Glomerular visceral epithelial cell (primary cell): ENCODE results near the gene JDP2.
"Not testable (repeated sequence)": the region's sequence is repeated elsewhere in the genome, so short reads cannot be mapped to it uniquely, and the experiment has no call there.

ENCODE experiments used
- DNase-seq: peaks from one replicate; pipeline ENCODE4 v3.0.0-alpha.2; 2016; ENCODE audit errors: extremely low spot score

JDP2 gene

GRCh38 chr14:75456069-75456996 is 28.5 kb downstream of the JDP2 start:
- no peak for DNase-seq

- no peak for DNase-seq
Measured at GRCh38 chr14:75456997-75457335, 29.1 kb downstream of the JDP2 start.

GRCh38 chr14:75457648-75458165 is 29.9 kb downstream of the JDP2 start:
- DNase-seq: no peak

GRCh38 chr14:75458305-75458704 is 30.5 kb downstream of the JDP2 start:
- no peak for DNase-seq

- DNase-seq: peak; percentile 11
Measured at GRCh38 chr14:75459099-75459741, 31.4 kb downstream of the JDP2 start.

GRCh38 chr14:75459791-75460190 is 32.0 kb downstream of the JDP2 start:
- no peak for DNase-seq

GRCh38 chr14:75460394-75460793 is 32.6 kb downstream of the JDP2 start:
- DNase-seq: no peak

GRCh38 chr14:75461303-75461702 is 33.5 kb downstream of the JDP2 start:
- DNase-seq: no peak

GRCh38 chr14:75461755-75462349 is 34.0 kb downstream of the JDP2 start:
- no peak for DNase-seq

GRCh38 chr14:75464626-75465025 is 36.8 kb downstream of the JDP2 start:
- DNase-seq: no peak

- DNase-seq: no peak
Measured at GRCh38 chr14:75467763-75468162, 39.9 kb downstream of the JDP2 start.

- DNase-seq: no peak
Measured at GRCh38 chr14:75469164-75469563, 41.3 kb downstream of the JDP2 start.

- DNase-seq: no peak
Measured at GRCh38 chr14:75469606-75470237, 41.9 kb downstream of the JDP2 start.

GRCh38 chr14:75470238-75470797 is 42.5 kb downstream of the JDP2 start:
- DNase-seq: no peak

GRCh38 chr14:75471059-75471458 is 43.2 kb downstream of the JDP2 start:
- DNase-seq: no peak

- not testable (repeated sequence) for DNase-seq
Measured at GRCh38 chr14:75474127-75474526, 46.3 kb downstream of the JDP2 start.

- DNase-seq: no peak
Measured at GRCh38 chr14:75476274-75476995, 48.6 kb downstream of the JDP2 start.

- no peak for DNase-seq
Measured at GRCh38 chr14:75477881-75478280, 50.1 kb downstream of the JDP2 start.

GRCh38 chr14:75479770-75480600 is 52.2 kb downstream of the JDP2 start:
- no peak for DNase-seq

GRCh38 chr14:75482366-75482765 is 54.5 kb downstream of the JDP2 start:
- DNase-seq: no peak
